ENCODE measurements around the gene NUMB.

GRCh38 chr14:73313151-73313550 is 145.2 kb downstream of the NUMB start:
- no peak for TF ChIP-seq BHLHE40 (IDR thresholded peaks at IDR 0.05; ENCODE audit: low read depth, low read length)
- TF ChIP-seq CTCF (conservative IDR thresholded peaks at IDR 0.05; ENCODE audit: low read depth, low read length) = no peak
- no peak for TF ChIP-seq MXI1 (IDR thresholded peaks at IDR 0.05; ENCODE audit: borderline replicate concordance, low read depth, low read length)
- TF ChIP-seq, protein P1, sequence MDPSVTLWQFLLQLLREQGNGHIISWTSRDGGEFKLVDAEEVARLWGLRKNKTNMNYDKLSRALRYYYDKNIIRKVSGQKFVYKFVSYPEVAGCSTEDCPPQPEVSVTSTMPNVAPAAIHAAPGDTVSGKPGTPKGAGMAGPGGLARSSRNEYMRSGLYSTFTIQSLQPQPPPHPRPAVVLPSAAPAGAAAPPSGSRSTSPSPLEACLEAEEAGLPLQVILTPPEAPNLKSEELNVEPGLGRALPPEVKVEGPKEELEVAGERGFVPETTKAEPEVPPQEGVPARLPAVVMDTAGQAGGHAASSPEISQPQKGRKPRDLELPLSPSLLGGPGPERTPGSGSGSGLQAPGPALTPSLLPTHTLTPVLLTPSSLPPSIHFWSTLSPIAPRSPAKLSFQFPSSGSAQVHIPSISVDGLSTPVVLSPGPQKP (IDR thresholded peaks at IDR 0.05; ENCODE audit: borderline replicate concordance, low read depth, low read length) = no peak
- TF ChIP-seq POLR2A (IDR thresholded peaks at IDR 0.05; ENCODE audit: low read depth, low read length) = no peak
- TF ChIP-seq RAD21 (IDR thresholded peaks at IDR 0.05; ENCODE audit: low read length) = no peak
- TF ChIP-seq SMC3 (IDR thresholded peaks at IDR 0.05; ENCODE audit: low read depth, low read length) = no peak
- no peak for TF ChIP-seq CHD1 (IDR thresholded peaks at IDR 0.05; ENCODE audit: low read depth, low read length)
- TF ChIP-seq MAFK (IDR thresholded peaks at IDR 0.05; ENCODE audit: low read depth, low read length) = no peak
- no peak for TF ChIP-seq CEBPB (IDR thresholded peaks at IDR 0.05; ENCODE audit: low read depth, low read length)

Measured in IMR-90 (cell line).